ENCODE results near the gene DMGDH. TPM values are rescaled to one million over a fixed set of nuclear protein-coding genes. Genes with fewer than 3 reads are reported as not detected.

DMGDH gene
- total RNA-seq, 3 donors from 2014 or later (not counting 1 experiment from before 2014, with no cell fraction given) = 0.43 to 2.9 (median 2.4) TPM

DNA sequence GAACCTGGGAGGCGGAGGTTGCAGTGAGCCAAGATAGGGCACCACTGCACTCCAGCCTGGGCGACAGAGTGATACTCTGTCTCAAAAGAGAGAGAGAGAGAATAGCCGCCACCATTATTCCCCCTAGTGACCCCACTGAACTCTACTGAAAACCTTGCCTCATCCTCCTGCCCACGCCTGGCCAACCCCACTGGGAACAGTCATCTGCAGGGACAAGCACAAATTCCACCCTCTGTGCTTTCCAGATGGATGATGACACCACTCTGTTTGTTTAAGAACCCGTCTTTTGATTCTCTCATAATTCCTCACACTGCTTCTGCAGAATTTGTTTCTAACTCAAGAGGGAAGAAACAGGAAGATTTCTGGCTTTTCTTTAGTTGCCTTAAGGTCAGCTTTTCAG is 12.3 kb upstream of the DMGDH start:
- peaks cover 0 to 2% of the 10 kb centered on the region in 2 donors for H3K27me3 Mint-ChIP-seq (ENCODE audit: low read depth in 2 of 2)
- H3K9me3 ChIP-seq (ENCODE audit: control insufficient read depth, insufficient read depth, low read length) = no peaks in the 10 kb centered on the region
- intact Hi-C loops (cut with micrococcal nuclease) = no loop called here
- DNase-seq = no peak
- H3K9me3 Mint-ChIP-seq = no peaks in the 10 kb centered on the region
- no peaks in the 10 kb centered on the region for H3K4me1 ChIP-seq (ENCODE audit: control insufficient read depth, insufficient read depth, low read length)
- no peak overlapping the region for H3K4me3 ChIP-seq (ENCODE audit: low read length)
- no peak overlapping the region for H3K27ac Mint-ChIP-seq
- no peak overlapping the region for H3K4me3 Mint-ChIP-seq
- H3K36me3 Mint-ChIP-seq = no peaks in the 10 kb centered on the region
- peaks cover 0 to 9% of the 10 kb centered on the region in 2 donors for H3K4me1 Mint-ChIP-seq
- no peaks in the 10 kb centered on the region for H3K36me3 ChIP-seq (ENCODE audit: control insufficient read depth, insufficient read depth, low read length)
- ATAC-seq = no peak
- no peaks in the 10 kb centered on the region for H3K27me3 ChIP-seq (ENCODE audit: control insufficient read depth, insufficient read depth, low read length)
- TF ChIP-seq, protein P1, sequence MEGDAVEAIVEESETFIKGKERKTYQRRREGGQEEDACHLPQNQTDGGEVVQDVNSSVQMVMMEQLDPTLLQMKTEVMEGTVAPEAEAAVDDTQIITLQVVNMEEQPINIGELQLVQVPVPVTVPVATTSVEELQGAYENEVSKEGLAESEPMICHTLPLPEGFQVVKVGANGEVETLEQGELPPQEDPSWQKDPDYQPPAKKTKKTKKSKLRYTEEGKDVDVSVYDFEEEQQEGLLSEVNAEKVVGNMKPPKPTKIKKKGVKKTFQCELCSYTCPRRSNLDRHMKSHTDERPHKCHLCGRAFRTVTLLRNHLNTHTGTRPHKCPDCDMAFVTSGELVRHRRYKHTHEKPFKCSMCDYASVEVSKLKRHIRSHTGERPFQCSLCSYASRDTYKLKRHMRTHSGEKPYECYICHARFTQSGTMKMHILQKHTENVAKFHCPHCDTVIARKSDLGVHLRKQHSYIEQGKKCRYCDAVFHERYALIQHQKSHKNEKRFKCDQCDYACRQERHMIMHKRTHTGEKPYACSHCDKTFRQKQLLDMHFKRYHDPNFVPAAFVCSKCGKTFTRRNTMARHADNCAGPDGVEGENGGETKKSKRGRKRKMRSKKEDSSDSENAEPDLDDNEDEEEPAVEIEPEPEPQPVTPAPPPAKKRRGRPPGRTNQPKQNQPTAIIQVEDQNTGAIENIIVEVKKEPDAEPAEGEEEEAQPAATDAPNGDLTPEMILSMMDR (IDR thresholded peaks at IDR 0.05) = no peak
- WGBS (ENCODE audit: insufficient coverage) = 88% methylated on average over 4 of the region's 5 CpGs
- H3K27ac ChIP-seq (ENCODE audit: low read length) = no peak overlapping the region

DNA sequence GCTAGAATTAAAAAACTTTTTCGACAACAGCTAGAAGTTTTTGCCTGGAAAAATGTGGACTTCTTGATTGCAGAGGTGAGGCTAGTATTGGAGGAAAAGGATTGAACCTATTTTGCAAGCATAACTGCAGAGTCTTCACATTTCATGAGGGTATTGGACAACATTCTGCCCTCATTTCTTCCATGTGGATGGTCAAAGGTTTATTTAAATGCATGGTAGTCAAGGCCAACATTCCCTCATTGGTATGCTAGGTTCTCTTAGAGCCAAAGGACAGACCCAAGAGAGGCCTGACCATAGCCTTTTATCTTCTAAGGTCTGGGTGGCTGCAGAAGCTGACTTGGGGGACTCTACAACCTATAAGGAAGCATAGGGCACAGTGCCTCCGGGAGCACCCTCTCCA is 11.3 kb upstream of the DMGDH start:
- ATAC-seq (no peak), DNase-seq (no peak)
- Mint-ChIP-seq H3K36me3 (no peaks in the 10 kb centered on the region), H3K27me3 (ENCODE audit: low read depth in 2 of 2) (peaks cover 0 to 2% of the 10 kb centered on the region in 2 donors), H3K9me3 (no peaks in the 10 kb centered on the region), H3K27ac (no peak overlapping the region), H3K4me3 (no peak overlapping the region), H3K4me1 (peaks cover 0 to 9% of the 10 kb centered on the region in 2 donors)
- H3K27ac ChIP-seq (ENCODE audit: low read length) = no peak overlapping the region
- TF ChIP-seq, protein P1 (IDR thresholded peaks at IDR 0.05) = no peak
- H3K4me1 ChIP-seq (ENCODE audit: control insufficient read depth, insufficient read depth, low read length) = no peaks in the 10 kb centered on the region
- no peaks in the 10 kb centered on the region for H3K27me3 ChIP-seq (ENCODE audit: control insufficient read depth, insufficient read depth, low read length)
- intact Hi-C loops (cut with micrococcal nuclease) = no loop called here
- whole genome bisulfite sequencing (ENCODE audit: insufficient coverage) = 83% methylated on average over 2 of the region's 2 CpGs
- H3K9me3 ChIP-seq (ENCODE audit: control insufficient read depth, insufficient read depth, low read length) = no peaks in the 10 kb centered on the region
- no peak overlapping the region for H3K4me3 ChIP-seq (ENCODE audit: low read length)
- H3K36me3 ChIP-seq (ENCODE audit: control insufficient read depth, insufficient read depth, low read length) = no peaks in the 10 kb centered on the region

DNA sequence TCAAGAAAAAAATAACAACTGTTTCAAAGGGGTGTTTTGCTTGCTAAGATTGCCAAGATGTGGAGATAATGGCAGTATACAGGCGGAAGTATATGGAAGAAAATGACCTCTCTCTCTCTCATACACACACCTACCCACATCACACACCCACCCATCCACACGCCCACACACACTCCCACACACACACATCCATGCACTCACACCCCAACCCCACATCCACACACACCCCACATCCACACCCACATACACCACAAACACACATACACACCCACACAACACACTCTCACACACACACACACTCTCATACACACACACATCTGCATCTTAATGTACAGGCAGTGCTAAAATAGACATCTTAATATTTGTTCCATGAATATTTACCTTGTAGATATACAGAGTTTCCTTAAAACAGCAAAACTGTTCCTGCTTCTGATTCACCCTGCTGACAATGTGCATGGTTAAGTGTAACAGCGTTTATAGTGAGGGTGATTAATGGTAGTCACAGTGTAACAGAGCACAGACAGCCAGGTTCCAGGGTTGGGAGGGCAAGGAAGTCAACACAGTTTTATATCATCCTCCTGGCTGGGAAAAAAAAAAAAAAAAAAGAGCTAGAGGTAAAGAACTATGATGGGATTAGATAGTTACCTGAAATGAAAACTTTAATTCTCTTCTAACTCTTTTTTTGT is 8.3 kb upstream of the DMGDH start:
- H3K4me1 Mint-ChIP-seq = peaks cover 0 to 9% of the 10 kb centered on the region in 2 donors
- no peaks in the 10 kb centered on the region for H3K9me3 Mint-ChIP-seq
- H3K9me3 ChIP-seq (ENCODE audit: control insufficient read depth, insufficient read depth, low read length) = peaks cover 3% of the 10 kb centered on the region
- 39% methylated on average over 2 of the region's 3 CpGs for WGBS (ENCODE audit: insufficient coverage)
- no peak overlapping the region for H3K4me3 Mint-ChIP-seq
- no peaks in the 10 kb centered on the region for H3K4me1 ChIP-seq (ENCODE audit: control insufficient read depth, insufficient read depth, low read length)
- no peak overlapping the region for H3K4me3 ChIP-seq (ENCODE audit: low read length)
- TF ChIP-seq, protein P1 (IDR thresholded peaks at IDR 0.05) = no peak
- no peaks in the 10 kb centered on the region for H3K36me3 ChIP-seq (ENCODE audit: control insufficient read depth, insufficient read depth, low read length)
- no peaks in the 10 kb centered on the region for H3K27me3 ChIP-seq (ENCODE audit: control insufficient read depth, insufficient read depth, low read length)
- ATAC-seq = no peak
- no peak for DNase-seq
- H3K27ac Mint-ChIP-seq = no peak overlapping the region
- no peaks in the 10 kb centered on the region for H3K27me3 Mint-ChIP-seq (ENCODE audit: low read depth in 2 of 2)
- intact Hi-C loops (cut with micrococcal nuclease) = no loop called here
- no peak overlapping the region for H3K27ac ChIP-seq (ENCODE audit: low read length)
- no peaks in the 10 kb centered on the region for H3K36me3 Mint-ChIP-seq

DNA sequence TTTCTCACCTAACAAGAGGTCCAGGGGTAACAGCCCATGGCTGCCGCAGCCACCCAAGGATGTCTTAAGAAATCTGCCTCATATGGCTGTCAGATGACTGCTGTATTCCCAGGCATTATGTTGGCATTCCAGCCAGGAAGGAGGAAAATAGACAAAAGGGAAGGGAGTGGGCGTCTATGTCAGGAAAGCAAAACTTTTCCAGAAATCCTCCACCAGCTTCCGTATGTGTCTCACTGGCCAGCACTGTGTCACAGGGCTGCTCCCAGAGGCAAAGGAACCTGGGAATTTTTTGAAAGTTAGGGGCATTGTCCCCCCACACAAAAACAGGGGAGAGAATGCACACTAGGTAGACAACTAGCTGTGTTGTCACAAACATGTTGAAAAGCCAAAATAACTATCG is 7.3 kb upstream of the DMGDH start:
- TF ChIP-seq, protein P1 (IDR thresholded peaks at IDR 0.05) = no peak
- 87% methylated on average over 4 of the region's 4 CpGs for WGBS (ENCODE audit: insufficient coverage)
- peaks cover 0 to 9% of the 10 kb centered on the region in 2 donors for H3K4me1 Mint-ChIP-seq

More for the DNA sequence above, 7.3 kb upstream of the DMGDH start:
- ATAC-seq (no peak), DNase-seq (no peak)
- no peaks in the 10 kb centered on the region for H3K9me3 Mint-ChIP-seq
- no peaks in the 10 kb centered on the region for H3K27me3 ChIP-seq (ENCODE audit: control insufficient read depth, insufficient read depth, low read length)
- H3K9me3 ChIP-seq (ENCODE audit: control insufficient read depth, insufficient read depth, low read length) = peaks cover 3% of the 10 kb centered on the region
- no peak overlapping the region for H3K4me3 ChIP-seq (ENCODE audit: low read length)
- intact Hi-C loops (cut with micrococcal nuclease) = no loop called here
- H3K27me3 Mint-ChIP-seq (ENCODE audit: low read depth in 2 of 2) = peaks cover under 1 to 3% of the 10 kb centered on the region in 2 donors
- H3K4me3 Mint-ChIP-seq = no peak overlapping the region
- H3K27ac Mint-ChIP-seq = no peak overlapping the region
- H3K36me3 ChIP-seq (ENCODE audit: control insufficient read depth, insufficient read depth, low read length) = no peaks in the 10 kb centered on the region
- no peak overlapping the region for H3K27ac ChIP-seq (ENCODE audit: low read length)
- no peaks in the 10 kb centered on the region for H3K36me3 Mint-ChIP-seq
- H3K4me1 ChIP-seq (ENCODE audit: control insufficient read depth, insufficient read depth, low read length) = no peaks in the 10 kb centered on the region

Data from natural killer cell (primary cell).